CD4-positive, alpha-beta T cell treated with Interleukin-10 for 1 hour (primary cell): ENCODE results near the gene UST.
"Not testable (repeated sequence)": the region's sequence is repeated elsewhere in the genome, so short reads cannot be mapped to it uniquely, and the experiment has no call there.

Experiments
- DNase-seq: peaks from one replicate; pipeline ENCODE4 v3.0.0-alpha.2; 2020

UST gene

DNA sequence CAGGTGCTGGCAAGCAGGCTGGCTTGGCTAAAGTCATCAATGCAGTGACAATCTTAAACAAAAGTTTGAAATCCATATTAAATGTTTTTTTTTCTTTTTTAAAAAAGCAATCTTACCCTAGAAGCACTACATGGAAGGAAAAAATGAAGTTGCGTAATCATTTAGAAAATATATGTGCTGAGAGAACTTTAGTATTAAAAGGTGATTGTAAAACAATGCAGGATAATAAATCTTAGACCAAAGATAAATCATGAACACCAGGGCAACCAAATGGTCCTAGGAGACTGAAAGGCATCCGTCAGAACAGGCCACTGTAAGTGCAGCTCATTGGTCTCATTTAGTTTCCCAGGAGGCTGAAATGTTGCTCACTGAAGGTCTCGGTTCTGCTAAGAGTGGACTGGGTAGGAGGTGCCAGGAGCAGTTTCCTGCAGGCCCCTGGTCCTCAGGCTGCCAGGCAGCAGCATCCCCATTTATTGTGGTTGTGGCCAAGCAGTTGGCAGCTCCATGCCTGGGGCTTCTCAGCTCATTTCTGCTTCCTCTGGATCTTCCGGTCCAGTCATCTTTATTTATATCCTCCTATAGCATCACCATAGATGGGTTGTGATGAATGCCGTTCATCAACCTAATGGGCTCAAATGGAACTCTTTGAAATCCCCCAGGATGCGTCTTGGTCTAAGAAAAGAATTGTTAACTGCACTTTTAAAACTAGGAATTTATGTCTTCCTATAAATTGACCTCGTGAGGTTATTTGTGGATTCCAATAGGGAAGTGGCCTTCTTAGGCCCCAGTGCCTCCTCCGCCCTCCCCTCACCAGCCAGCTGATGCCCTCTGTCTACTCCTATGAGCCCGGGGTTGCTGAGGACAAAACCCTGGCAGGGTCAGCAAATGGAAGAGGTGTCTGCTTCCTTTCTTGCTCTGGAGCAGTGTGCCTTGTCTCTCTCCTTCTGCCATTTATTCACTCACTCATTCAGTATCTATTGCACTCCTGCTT lies 269.0 kb downstream of the UST start:
- DNase-seq = no peak

DNA sequence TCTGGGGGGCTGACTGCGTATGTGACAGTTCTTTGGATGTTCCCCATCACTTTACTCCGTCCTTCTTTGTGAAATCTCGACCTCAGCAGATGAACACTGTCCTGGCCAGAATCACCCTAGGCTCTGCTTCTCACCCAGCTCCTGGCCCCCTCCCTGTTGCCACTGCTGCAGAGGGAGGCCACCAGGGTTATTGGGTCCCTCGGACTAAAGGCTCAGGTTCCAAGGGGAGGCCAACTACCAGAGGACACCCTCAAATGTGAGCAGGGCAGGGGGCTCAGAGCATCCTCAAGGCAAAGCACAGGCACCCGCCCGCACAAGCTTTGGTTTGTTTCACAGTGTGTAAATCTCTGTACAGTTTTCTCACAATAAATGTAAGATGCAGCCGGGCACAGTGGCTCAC lies 269.9 kb downstream of the UST start:
- DNase-seq = no peak

DNA sequence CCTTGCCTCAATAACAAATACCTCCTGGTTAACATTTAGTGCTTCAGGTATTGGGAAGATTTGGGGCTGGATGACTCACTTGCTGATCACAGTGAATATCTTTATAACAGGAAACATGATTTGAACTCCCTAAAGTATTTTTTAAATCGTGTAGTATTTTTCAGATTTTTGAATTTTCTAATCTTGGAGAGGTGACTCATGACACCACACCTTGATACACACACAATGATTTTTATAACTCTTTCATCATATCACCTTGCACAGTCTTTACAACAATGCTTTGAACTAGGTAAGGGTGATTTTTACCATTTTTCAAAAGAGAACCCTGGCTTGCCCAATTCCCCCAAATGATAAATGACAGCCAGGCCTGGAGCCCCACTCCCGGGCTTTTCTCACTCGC lies 273.5 kb downstream of the UST start:
- no peak for DNase-seq

DNA sequence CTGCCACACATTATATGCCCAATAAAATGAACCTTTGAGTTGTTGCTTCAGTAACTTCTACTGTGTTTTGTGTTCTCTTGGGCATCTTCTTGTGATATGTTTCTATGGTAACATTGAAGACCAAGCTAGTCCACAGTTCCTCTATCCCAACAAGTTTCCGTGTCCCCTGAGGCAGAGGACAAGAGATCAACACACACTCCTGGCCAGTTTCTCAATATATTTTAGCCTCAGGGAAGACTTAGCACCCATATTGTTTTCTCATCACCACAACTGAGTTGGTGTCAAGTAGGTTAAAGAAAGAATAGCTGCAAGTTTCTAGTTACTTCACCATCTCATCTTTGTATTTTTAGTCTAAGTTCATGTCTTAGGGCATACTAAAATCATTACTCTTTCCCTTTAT lies 277.5 kb downstream of the UST start:
- no peak for DNase-seq

DNA sequence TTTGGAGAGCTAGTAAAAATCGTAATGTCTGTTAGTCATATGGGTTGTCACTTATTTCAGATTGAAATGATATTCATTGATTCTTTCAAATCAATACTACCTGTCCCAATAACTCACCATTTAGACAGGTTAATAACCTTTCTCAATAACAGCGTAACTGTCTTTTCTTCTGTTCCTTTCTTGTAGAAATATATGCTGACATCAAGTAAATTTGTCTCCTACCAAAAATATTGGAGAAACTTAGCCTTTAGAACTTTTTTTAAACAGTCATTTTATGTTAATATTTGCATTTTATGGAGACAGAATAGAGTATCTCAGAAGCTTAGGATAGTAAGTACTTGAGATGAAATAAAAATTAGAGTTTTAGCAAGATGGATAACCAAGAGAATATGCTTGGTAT lies 278.2 kb downstream of the UST start:
- DNase-seq = no peak

DNA sequence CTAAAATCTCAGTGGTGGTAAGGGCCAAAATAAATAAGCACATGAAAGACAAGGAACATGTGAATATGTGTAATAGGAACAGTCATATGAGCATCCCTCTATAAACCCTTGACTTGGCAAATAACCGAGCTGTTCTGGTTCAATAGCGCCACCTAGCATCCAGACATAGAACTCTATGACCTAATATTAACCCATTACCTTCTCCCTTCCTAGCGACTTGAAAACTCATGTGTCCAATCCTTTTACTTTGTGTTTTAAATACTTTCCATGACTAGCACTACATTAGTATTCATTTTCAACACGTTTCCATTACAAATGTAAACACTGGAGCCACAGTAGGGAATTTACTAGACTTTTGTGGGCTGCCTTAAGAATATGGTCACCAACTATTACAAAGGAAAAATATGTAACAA lies 279.7 kb downstream of the UST start:
- DNase-seq = peak; percentile 35

DNA sequence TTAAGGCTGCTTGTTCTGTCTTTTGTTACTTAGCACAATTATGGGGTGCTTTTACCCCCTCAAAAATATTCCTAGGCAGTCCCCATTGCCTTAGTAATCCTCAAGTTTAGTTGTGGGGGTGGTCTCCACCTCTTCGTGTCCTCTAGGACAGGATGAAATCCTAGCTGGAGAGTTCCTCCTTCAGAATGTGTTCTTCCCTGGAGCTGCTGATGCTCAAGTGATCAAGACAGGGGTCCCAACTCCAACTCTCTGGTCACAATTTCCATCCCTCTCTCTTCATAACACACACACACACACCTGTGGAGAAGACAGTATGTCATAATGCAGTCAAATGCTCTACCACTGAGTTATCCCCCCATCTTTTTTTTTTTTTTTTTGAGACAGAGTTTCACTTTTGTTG lies 280.7 kb downstream of the UST start:
- no peak for DNase-seq

DNA sequence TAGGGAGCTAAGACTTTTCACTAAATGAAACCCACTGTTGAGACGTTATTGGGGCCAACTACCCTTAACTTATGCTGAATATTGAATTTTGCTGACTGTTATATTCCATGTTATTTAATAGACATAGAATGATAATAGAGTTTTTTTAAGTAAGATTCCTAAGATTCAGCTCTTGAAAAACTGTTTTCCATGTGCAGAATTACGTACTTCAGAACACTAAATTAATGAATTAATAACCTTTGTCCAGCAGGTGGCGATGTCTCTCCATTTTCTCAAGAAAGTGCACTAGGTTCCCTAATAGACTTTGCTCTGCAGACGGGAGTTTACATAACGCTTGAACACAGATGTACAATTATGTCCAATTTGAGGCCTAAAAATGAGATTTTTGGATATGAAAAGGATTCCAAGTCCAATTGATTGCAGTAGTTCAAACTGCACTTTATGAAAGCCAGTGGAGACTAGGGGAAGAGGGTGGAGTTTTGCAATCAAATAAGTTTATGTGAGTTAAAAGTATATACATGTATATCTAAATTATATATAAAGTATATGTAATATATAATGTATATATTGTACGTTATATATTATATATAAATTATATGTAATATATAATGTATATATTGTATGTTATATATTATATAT lies 282.1 kb downstream of the UST start:
- DNase-seq = peak; percentile 87

DNA sequence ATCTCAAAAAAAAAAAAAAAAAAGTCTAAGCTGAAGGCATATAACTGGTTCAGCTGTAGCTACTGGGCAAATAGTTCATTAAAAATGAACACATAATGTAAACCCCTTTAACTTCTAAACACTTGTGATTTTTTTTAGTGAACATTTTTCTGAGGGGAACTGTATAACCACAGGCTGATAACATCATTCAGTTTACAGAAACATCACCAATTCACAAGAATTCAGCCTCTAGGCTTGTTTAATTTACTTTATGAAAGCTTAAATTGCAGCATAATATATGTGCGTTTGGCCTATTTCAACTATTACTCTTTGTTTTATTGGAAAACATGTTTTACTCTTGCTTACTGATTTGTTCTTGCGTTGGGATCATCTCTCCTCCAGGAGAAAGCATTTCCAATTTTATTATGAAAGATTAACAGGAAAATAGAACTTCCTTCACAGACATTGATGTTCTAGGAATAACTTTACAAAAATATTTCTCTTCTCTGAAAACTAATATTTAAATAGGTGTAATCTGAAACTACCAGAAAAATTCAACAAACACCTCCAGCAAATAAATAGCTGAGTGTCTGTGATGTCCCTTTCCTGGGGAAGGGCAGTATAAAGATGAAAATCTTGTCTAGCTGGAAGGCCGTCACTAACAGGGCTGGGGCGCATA lies 284.5 kb downstream of the UST start:
- DNase-seq = no peak

DNA sequence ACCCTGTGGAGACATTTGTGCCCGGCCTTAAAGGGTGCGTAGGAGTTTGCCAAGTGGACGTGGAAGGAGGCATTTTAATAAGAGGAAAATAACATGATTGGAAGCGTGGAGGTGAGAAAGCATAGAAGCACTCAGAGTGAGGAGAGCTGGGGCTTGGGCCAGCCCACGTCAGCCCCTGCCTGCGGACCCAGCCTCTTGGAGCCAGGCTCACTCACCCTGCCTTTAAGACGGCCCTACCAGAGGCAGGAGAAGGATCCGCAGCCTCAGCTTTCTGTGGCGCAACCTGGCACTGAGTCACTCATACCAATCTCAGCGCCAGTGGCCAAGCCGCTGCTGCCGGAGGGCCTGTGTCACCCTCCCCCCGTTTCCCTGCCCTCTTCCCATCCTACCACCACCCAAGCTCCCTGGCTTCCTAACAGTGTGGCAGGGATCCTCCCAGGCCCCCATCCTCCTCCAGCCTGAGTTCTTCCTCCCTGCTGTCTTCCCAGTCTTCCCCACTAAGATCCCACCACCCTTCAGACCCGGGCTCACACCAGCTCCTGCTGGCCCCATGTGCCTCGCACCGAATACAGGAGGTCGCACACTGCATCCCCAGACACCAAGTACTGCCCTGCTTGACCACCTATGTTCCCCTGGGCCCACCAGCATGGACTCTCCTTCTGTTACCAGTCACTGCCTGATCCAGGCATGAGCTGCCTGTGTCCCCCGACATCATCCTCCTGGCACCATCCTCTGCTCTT lies 285.2 kb downstream of the UST start:
- DNase-seq = peak; percentile 25

DNA sequence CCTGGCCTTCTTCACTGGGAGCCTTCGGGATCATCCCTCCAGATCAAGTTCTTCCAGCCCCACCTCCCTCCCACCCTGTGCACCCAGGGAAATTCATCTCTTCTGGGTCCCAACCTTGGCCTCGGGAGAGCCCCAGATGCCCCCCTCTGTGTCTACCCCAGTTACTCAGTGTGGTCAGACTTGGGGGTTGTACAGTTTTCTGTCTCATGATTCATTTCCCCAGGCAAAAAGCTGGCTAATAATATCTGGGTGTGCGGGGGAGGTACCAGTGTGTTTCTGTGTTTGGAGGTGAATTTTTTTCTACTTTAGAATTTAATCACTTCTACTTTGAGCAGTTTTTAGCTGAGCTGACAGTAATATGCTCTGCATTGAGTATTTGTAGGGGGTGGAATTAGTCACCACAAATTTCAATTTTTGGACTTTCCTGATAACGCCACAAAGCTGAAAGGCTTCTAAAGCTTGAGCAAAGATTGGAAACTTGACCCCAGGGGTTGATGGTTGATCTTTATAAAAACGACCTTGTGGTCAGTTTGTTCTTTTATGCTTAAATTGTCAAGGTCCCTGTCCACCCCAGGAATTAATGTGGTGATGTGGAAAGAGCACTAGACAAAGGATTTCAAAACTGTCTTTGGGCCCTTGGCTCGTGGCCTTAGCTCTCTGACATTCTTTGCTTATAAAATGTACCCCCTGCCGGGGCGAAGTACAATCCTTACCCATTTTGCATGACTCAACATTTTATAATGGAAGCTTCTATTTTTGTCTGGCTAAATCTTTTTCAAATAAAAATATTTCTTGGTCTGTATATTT lies 286.0 kb downstream of the UST start:
- DNase-seq = peak; percentile 42

DNA sequence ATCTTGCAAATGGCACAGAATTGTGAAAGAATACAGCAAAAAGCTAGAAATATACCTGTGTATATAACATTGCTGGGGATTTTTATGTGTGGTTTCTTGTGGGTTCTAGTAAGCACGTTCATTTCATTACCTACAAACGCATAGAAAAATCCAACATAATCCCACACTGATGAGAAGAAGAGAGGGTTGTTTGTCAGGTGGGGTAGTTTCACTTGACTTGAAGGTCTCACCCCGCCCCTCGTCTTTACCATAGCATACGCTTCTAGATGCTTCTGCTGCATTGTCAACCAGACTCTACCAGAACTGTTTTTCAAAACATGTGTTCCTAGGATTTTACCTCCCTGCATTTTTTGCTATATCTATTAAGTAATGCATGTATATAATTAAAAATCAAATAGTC lies 286.6 kb downstream of the UST start:
- no peak for DNase-seq

DNA sequence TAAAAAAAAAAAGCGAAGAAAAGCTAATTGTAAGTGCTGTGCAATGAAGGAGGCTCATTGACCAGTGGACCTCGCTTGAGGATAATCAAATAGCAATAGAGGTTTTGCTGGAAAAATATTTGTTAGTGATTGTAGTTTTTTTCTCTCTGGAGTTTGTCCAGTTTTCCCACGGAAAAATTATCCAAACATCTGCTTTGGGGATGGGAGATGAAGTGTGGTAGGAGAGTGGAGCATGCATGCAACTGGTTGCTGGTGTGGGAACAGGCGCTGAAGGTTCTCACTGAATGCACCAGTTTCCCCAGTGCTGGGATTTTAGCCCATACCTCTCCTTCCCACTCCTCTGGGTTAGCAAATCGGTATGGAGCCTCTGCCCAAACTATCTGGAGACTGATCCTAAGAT lies 288.9 kb downstream of the UST start:
- no peak for DNase-seq

DNA sequence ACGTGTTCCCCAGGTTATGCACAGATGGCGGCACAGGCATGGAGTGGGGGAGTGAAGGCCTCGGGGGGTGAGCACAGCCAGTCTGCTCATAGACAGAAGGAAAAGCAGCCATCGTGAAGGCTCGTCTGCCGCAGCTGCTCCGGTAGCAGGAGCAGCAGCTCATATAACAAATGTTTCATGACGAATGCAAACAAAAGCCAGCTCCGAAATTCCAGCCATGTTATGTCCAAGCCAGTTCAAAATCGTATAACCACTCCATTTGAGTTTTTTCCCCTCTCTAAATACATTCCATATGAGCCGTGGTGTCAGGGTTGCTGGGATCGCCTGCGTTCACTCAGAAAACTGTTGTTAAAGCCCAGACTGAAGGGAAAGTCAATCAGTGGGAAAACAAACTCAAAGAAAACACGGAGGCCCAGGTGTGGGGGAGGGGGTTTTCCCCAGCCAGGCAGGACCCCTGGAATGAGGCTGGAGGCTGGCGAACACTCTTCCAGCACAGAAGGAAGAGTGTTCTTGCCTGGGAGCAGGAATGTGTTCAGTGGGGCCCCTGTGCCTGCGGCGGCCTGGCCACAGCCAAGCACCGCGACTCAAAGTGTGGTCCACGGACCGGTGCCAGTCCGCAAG lies 290.3 kb downstream of the UST start:
- no peak for DNase-seq

DNA sequence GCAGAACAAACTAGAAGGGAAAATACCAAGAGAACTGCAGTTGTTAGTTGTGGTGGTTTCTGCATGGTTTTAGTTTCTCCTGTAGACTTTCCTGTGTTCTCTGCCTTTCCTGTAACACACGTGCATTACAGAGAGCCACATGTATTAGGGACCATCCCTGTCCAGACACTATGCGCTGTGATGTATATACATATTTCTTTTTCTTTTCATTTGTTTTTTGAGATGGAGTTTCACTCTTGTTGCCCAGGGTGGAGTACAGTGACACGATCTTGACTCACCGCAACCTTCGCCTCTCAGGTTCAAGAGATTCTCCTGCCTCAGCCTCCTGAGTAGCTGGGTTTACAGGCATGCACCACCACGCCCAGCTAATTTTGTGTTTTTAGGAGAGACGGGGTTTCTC lies 292.2 kb downstream of the UST start:
- DNase-seq = not testable (repeated sequence)

DNA sequence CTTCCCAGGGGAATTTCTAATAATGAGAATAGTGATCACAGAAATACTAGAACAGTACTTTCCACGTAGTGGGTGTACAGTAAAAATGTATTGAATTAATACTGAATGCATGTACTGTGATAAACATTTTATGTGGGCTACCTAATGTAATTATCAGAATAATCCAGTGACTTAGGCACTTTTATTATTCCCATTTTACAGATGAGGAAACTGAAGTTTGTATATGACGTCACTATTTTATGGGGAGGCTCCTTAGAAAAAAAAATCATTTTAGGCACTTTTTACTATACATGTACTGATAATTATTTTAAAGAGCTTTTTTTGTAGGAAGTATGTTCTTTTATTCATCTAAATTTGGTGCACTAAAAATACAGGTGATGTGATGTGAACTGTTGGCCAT lies 295.1 kb downstream of the UST start:
- DNase-seq = no peak

DNA sequence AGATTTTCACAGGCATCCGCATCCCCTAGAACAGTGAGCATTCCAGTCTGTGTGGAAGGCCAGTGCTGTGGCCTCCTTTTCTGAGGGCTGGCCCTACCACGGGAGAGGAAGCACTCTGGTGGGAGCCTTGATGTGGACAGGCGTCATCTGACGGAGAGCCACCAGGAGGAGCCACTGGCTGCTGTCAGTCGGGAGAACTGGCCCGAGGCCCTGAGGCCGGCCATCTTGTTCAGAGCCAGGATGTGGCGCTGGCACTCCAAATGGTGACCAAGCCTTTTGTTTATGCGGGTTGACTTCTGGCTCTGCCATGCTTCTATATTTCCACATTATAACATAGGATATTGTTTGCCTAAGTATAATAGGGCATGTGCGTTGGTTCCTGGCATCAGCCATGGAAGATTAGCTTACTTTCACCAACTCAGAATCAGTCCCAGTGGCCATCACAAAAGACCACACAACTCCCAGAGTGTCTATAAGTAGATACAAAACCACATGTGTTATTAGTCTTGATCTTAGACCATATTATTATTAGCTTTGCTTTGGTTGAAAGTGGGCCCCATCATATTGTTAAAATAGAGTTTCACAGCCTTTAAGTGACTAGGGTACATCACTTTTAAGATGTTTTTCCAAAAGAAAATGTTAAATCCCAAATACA lies 296.8 kb downstream of the UST start:
- DNase-seq = no peak

DNA sequence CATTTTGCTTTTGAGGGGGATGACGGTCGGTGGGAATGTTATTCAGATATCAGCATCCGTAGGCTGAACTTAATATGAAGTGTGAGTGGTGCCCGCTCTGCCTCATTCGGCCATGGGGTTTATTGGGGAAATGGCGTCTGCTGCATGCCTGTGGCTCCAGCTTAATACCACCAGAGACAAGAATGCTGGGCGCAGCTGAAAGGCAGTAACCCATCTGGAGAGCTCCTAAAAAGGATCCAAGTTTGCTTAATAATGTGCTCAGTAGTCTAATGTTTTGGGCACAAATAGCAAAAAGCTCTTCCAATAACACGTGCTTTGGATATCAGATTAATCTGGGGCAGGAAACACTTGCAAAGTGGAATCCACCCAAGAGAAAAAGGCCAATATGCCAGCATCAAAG lies 297.7 kb downstream of the UST start:
- no peak for DNase-seq

DNA sequence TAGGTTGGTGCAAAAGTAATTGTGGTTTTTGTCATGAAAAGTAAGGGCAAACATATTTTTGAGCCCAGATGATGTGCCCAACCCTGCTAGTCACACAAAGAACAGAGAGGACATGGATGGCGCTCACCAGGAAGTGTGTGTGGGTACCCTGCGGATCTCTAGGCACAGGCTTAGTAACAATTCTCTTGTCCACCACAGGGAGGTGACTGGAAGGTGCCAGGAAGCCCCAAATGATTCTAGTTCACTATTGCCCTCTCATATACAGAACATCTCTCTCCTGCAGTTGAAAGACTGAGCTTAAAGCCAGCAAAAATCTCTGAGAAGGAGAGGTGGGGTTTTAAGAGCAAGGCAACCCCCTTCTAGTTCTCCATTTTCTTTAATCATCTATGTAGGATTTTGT lies 298.6 kb downstream of the UST start:
- peak; percentile 37 for DNase-seq

DNA sequence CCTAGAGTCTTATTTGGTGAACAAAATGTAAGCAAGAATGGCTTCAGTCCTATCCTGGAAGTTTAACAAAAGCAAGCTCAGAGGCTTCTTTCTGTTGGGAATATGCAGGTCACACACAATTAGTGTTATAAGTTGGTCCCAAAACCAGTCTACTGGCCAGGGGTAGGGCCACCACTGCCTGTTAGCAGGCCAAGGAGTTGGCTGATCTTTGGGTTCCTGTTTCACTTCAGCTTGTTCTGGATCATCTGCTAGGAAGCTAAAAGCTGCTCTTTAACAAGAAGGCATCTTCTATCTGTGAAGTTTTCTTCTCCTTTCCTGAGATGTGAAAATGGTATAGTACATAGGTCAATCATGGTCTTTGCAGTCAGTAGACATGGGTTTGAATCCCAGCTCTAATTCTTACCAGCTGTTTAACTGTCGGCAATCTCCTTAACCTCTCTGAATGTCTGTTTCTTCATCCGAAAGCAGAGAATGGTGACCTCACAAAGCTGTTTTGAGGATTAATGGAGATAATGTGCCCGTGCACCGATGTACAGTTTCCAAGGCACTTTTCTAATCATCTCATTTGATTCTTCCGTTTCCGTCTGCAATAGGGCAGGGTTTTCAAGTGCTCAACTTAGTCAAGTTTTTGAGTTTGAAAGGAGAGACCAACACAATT lies 299.5 kb downstream of the UST start:
- DNase-seq = no peak

DNA sequence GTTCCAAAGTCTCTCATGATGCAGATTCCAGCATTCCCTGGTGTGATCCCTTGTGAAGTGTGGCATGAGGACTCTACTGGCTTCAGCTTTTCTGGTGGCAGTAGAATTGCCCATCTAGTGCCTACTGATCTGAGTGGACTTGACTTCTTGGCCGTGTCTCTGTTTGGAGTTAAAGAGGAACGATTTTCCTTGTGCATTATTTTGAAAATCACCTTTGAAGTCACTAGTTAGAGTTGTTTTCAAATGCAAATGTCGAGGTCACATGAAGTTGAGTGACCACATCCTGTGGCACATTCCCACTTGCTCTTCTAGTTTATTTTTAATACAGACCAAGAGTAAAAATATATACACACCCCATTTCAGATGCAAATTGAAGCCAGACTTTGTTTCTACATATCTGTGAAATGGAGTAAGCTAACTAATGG lies 300.0 kb downstream of the UST start:
- DNase-seq = peak; percentile 29
